Measurements from ENCODE around the gene ATP8B3. TPM values are rescaled to one million over a fixed set of nuclear protein-coding genes. Genes with fewer than 3 reads are reported as not detected.

Gene ATP8B3
- total and polyA plus RNA-seq, 10 of the 15 experiments (the other 5 are each of a cell fraction or from before 2014, with no cell fraction given) = 0.13 to 1.7 (median 0.52) TPM

DNA sequence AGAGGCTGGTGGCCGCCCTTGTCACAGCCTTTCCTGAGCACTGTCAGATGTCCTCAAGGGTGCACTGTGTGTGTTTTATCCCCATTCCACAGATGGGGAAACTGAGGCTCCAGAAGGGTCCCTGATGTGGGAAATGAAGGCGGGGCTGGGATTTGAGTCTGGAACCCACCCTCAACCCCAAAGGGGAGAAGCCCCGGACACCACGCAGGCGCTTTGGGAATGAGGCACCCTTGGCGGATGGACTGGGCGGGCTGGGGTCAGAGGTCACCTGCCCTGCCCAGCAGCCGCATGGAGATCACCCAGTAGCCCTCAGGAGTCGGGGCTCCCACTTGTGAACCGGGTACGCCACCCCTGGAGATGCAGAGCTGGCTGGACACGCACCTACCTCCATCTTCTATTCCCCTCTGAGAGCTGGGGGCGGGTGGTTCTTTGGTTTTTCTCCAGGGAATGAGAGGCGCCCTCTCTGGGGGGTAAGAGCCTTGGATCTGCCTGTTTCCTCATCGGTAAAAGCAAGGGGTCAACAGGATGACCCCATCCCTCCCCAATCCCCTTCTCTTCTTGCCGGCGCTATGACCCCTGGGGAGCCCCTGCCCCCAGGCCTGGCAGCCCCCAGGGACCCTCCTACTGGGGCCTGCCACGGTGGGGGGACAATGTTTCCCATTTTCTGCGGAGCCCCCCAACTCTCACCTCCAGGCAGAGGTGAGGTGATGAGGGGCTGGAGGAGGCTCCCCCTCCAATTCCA is 67.1 kb downstream of the ATP8B3 start:
- no peak overlapping the region for H3K9ac ChIP-seq (ENCODE audit: control insufficient read depth, insufficient read depth, low read length)
- CTCF ChIA-PET = no interaction called here

DNA sequence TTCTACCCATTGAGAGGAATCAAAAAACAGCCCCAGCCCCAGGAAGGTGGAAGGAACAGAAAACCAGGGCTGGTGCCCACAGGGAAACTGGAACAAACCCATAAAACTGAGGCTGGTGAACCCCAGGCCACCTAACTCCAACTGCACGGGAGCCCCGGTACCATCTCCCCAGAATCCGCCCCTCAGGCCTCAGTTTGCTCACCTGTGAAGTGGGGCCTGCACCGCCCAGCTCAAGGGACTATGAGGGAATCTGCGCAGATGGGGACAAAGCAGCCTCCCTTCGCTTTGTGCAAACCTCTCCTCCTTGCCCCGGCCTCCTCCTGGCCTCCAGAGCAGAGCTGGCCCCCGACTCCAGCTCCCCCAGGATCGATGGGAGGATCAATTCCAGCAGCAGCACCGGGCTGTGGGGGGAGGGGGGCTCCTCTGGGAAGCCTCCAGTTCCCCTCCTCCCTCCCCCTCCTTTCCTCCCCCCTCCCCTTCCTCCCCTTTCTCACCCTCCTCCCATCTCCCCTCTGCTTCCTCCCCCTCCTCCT is 67.9 kb downstream of the ATP8B3 start:
- Histone ChIP-seq H3K79me2 (ENCODE audit: control insufficient read depth, insufficient read depth, low read length) (no peaks in the 10 kb centered on the region), H3K27ac (ENCODE audit: control insufficient read depth, insufficient read depth) (no peak overlapping the region), H3K36me3 (ENCODE audit: control insufficient read depth in 2 of 2, insufficient read depth in 2 of 2, low read length in 1 of 2) (no peaks in the 10 kb centered on the region), H3K4me1 (ENCODE audit: control insufficient read depth, insufficient read depth, low read length) (peaks cover 12% of the 10 kb centered on the region), H3K4me2 (ENCODE audit: control insufficient read depth, insufficient read depth) (no peak overlapping the region), H3K9me3 (replicated peaks; ENCODE audit: control insufficient read depth, insufficient read depth, low read length) (no peaks in the 10 kb centered on the region; the same call in 2 of the 3 replicates), H4K20me1 (ENCODE audit: control insufficient read depth, insufficient read depth) (no peaks in the 10 kb centered on the region), H3K9ac (ENCODE audit: control insufficient read depth, insufficient read depth, low read length) (no peak overlapping the region), H3K27me3 (replicated peaks in 1 of 2; ENCODE audit: control insufficient read depth in 2 of 2, insufficient read depth in 2 of 2, low read length in 1 of 2) (peaks cover 4 to 12% of the 10 kb centered on the region in 2 experiments), H3K4me3 (no peak overlapping the region), H2AFZ (ENCODE audit: control insufficient read depth, low read depth, low read length) (no peak overlapping the region)
- FAIRE-seq (no peak), DNase-seq (ENCODE audit: low read depth, low spot score) (no peak), ATAC-seq (no peak)
- BruUV-seq (replicated peaks) = no TSS peak
- ChIA-PET CTCF (interaction anchor here (0.7 kb wide), 1 partner anchor 38 kb away, joined by 3 read pairs; no protein-coding TSS in a partner anchor), POLR2A (interaction anchor here (0.6 kb wide), 1 partner anchor 1909 kb away, joined by 3 read pairs; no protein-coding TSS in a partner anchor), RAD21 (ENCODE audit: unreplicated experiment) (no interaction called here), SMC1A (ENCODE audit: uncharacterized antibody, unreplicated experiment) (no interaction called here)
- in situ Hi-C loops (cut with MboI) (no loop called here), intact Hi-C loops (cut with micrococcal nuclease; ENCODE audit: unreplicated experiment) (no loop called here)
- TF ChIP-seq TBL1XR1 (IDR thresholded peaks at IDR 0.05; ENCODE audit: low read depth, low read length) (no peak), HDGF (IDR thresholded peaks at IDR 0.05) (no peak), TCF12 (IDR thresholded peaks at IDR 0.05; ENCODE audit: low read depth, low read length) (no peak), BHLHE40 (IDR thresholded peaks at IDR 0.05; ENCODE audit: borderline replicate concordance in 1 of 2, low read depth in 2 of 2, low read length in 1 of 2) (no peak), STAT1 (conservative IDR thresholded peaks at IDR 0.05) (no peak), CBX3 (IDR thresholded peaks at IDR 0.05; ENCODE audit: borderline replicate concordance, low read depth) (no peak), NRF1 (conservative IDR thresholded peaks at IDR 0.05; ENCODE audit: low read depth, low read length) (no peak), ZNF274 (IDR thresholded peaks at IDR 0.05; ENCODE audit: insufficient read depth, insufficient read length) (no peak), GABPA (IDR thresholded peaks at IDR 0.05; ENCODE audit: low read depth) (no peak), NR2C1 (IDR thresholded peaks at IDR 0.05) (no peak), TARDBP (IDR thresholded peaks at IDR 0.05; ENCODE audit: borderline replicate concordance) (no peak), IRF4 (IDR thresholded peaks at IDR 0.05; ENCODE audit: low read depth, low read length) (no peak)
- TF ChIP-seq, protein P1, sequence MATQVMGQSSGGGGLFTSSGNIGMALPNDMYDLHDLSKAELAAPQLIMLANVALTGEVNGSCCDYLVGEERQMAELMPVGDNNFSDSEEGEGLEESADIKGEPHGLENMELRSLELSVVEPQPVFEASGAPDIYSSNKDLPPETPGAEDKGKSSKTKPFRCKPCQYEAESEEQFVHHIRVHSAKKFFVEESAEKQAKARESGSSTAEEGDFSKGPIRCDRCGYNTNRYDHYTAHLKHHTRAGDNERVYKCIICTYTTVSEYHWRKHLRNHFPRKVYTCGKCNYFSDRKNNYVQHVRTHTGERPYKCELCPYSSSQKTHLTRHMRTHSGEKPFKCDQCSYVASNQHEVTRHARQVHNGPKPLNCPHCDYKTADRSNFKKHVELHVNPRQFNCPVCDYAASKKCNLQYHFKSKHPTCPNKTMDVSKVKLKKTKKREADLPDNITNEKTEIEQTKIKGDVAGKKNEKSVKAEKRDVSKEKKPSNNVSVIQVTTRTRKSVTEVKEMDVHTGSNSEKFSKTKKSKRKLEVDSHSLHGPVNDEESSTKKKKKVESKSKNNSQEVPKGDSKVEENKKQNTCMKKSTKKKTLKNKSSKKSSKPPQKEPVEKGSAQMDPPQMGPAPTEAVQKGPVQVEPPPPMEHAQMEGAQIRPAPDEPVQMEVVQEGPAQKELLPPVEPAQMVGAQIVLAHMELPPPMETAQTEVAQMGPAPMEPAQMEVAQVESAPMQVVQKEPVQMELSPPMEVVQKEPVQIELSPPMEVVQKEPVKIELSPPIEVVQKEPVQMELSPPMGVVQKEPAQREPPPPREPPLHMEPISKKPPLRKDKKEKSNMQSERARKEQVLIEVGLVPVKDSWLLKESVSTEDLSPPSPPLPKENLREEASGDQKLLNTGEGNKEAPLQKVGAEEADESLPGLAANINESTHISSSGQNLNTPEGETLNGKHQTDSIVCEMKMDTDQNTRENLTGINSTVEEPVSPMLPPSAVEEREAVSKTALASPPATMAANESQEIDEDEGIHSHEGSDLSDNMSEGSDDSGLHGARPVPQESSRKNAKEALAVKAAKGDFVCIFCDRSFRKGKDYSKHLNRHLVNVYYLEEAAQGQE (IDR thresholded peaks at IDR 0.05; ENCODE audit: low read depth, low read length) = no peak
- 29% methylated on average over 9 of the region's 10 CpGs for WGBS (ENCODE audit: insufficient coverage, insufficient replicate concordance, low lambda C conversion rate, missing lambda C conversion rate)

More for the DNA sequence above, 67.1 kb downstream of the ATP8B3 start:
- Histone ChIP-seq H3K27ac (ENCODE audit: control insufficient read depth, insufficient read depth) (no peak overlapping the region), H3K79me2 (ENCODE audit: control insufficient read depth, insufficient read depth, low read length) (no peaks in the 10 kb centered on the region), H3K27me3 (replicated peaks in 1 of 2; ENCODE audit: control insufficient read depth in 2 of 2, insufficient read depth in 2 of 2, low read length in 1 of 2) (peaks cover 5 to 15% of the 10 kb centered on the region in 2 experiments), H3K4me1 (ENCODE audit: control insufficient read depth, insufficient read depth, low read length) (peaks cover 12% of the 10 kb centered on the region), H3K4me3 (no peak overlapping the region), H4K20me1 (ENCODE audit: control insufficient read depth, insufficient read depth) (no peaks in the 10 kb centered on the region), H3K4me2 (ENCODE audit: control insufficient read depth, insufficient read depth) (no peak overlapping the region), H3K9me3 (replicated peaks; ENCODE audit: control insufficient read depth, insufficient read depth, low read length) (no peaks in the 10 kb centered on the region; the same call in 2 of the 3 replicates), H2AFZ (ENCODE audit: control insufficient read depth, low read depth, low read length) (no peak overlapping the region), H3K36me3 (ENCODE audit: control insufficient read depth in 2 of 2, insufficient read depth in 2 of 2, low read length in 1 of 2) (no peaks in the 10 kb centered on the region)
- in situ Hi-C loops (cut with MboI) (no loop called here), intact Hi-C loops (cut with micrococcal nuclease; ENCODE audit: unreplicated experiment) (no loop called here)
- FAIRE-seq (no peak), DNase-seq (ENCODE audit: low read depth, low spot score) (no peak), ATAC-seq (no peak)
- POLR2A ChIA-PET = no interaction called here
- WGBS (ENCODE audit: insufficient coverage, insufficient replicate concordance, low lambda C conversion rate, missing lambda C conversion rate) = 27% methylated on average over 18 of the region's 19 CpGs
- BruUV-seq (replicated peaks) = no TSS peak
- RAD21 ChIA-PET (ENCODE audit: unreplicated experiment) = no interaction called here
- peak; percentile 50; the same call in 1 of the 2 replicates for TF ChIP-seq NR2F1 (conservative IDR thresholded peaks at IDR 0.05)
- no peak for TF ChIP-seq SIX5 (IDR thresholded peaks at IDR 0.05; ENCODE audit: low read depth, low read length, severe bottlenecking)
- SMC1A ChIA-PET (ENCODE audit: uncharacterized antibody, unreplicated experiment) = no interaction called here

All from GM12878 (cell line).